Testis (tissue), 3 donors: Measurements from ENCODE around the gene SLCO3A1. TPM values are rescaled to one million over a fixed set of nuclear protein-coding genes. Genes with fewer than 3 reads are reported as not detected.

Source experiments
- DNase-seq: peaks from one replicate; pipeline ENCODE4 v3.0.0-alpha.2; 2019
- H3K27ac ChIP-seq, 2 donors: fragments of 200-600 bp; sonication (generic); one replicate each; pipeline ENCODE4 v1.5.1; 2019
- H3K27me3 ChIP-seq: fragments of 200-600 bp; sonication (generic); one replicate; pipeline ENCODE4 v1.5.1; 2019
- H3K36me3 ChIP-seq: fragments of 200-600 bp; sonication (generic); one replicate; pipeline ENCODE4 v1.5.1; 2017; ENCODE audit warnings: low read depth; ENCODE audit errors: missing control alignments
- H3K4me1 ChIP-seq: fragments of 200-600 bp; sonication (generic); one replicate; pipeline ENCODE4 v1.5.1; 2019
- H3K4me3 ChIP-seq, 2 donors: fragments of 200-600 bp; sonication (generic); one replicate each; pipeline ENCODE4 v1.5.1; 2017 to 2019
- H3K9me3 ChIP-seq: fragments of 200-600 bp; sonication (generic); one replicate; pipeline ENCODE4 v1.5.1; 2017
- POLR2A ChIP-seq: fragments of 450-650 bp; IDR thresholded peaks from one replicate; pipeline ENCODE4 v1.6.1; 2017; ENCODE audit warnings: antibody characterized with exemption, mild to moderate bottlenecking, moderate library complexity
- WGBS, 2 donors: methylation state at CpG; one replicate each; pipeline ENCODE4 v1.1.5; 2018; 5-methylcytosine and 5-hydroxymethylcytosine counted together
- intact Hi-C: fragments of 100-400 bp; cut with DNase I; formaldehyde crosslinking; loops from one replicate; pipeline ENCODE4 v1.15.1; 2023; ENCODE audit warnings: low total_unique reads
- polyA plus RNA-seq: library from polyadenylated mRNA; stranded (reverse); fragments of 350-450 nt; fragmentation: Illumina TruSeq; extraction: RNeasy Lipid Tissue Mini Kit (QIAGEN cat#74804); gene quantifications from one replicate; pipeline ENCODE4 v1.2.3, GENCODE V29; 2014; ENCODE audit warnings: low read depth, low replicate concordance; ENCODE audit not compliant: insufficient read depth
- total RNA-seq, 2 donors: library from RNA; depleted of rRNA; stranded (reverse); fragments of >200 nt; gene quantifications; one replicate each; pipeline ENCODE4 v1.2.3, GENCODE V29; 2016
- TF ChIP-seq, protein P1 (sequence below), 3 experiments: fragments of 450-650 bp in 2 of 3; fragments of 200-600 bp in 1 of 3; sonication (generic) in 1 of 3; IDR thresholded peaks; one replicate each; pipeline ENCODE4 v1.5.1; 2016 to 2019; ENCODE audit warnings: antibody characterized with exemption in 3 of 3, mild to moderate bottlenecking in 2 of 3, moderate library complexity in 1 of 3

SLCO3A1 gene
- total and polyA plus RNA-seq, 3 donors from 2014 or later = 76.3 to 144 (median 77.2) TPM

DNA sequence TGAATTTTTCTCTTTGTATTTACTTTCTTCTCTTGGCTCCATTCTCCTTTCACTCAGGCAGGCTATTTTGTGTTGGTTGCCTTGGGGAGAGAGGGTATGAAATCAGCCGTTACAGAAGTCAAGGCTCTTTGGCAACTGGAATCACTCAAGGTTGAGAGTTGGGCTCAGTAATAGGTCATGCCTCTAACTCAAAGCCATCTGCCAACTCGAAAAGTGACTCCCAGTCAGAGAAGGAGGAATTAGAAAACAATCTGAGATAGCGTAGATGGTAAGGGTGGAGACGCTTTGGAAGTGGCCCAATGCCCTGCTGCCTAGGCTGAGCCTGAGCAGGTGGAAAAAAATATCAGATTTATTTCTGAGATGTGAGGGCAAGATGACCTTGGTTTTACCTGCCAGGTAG lies 334.5 kb downstream of the SLCO3A1 start:
- H3K36me3 ChIP-seq = no peaks in the 10 kb centered on the region
- DNase-seq = no peak
- no peaks in the 10 kb centered on the region for H3K4me1 ChIP-seq
- no peak overlapping the region for H3K4me3 ChIP-seq
- TF ChIP-seq, protein P1, sequence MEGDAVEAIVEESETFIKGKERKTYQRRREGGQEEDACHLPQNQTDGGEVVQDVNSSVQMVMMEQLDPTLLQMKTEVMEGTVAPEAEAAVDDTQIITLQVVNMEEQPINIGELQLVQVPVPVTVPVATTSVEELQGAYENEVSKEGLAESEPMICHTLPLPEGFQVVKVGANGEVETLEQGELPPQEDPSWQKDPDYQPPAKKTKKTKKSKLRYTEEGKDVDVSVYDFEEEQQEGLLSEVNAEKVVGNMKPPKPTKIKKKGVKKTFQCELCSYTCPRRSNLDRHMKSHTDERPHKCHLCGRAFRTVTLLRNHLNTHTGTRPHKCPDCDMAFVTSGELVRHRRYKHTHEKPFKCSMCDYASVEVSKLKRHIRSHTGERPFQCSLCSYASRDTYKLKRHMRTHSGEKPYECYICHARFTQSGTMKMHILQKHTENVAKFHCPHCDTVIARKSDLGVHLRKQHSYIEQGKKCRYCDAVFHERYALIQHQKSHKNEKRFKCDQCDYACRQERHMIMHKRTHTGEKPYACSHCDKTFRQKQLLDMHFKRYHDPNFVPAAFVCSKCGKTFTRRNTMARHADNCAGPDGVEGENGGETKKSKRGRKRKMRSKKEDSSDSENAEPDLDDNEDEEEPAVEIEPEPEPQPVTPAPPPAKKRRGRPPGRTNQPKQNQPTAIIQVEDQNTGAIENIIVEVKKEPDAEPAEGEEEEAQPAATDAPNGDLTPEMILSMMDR (IDR thresholded peaks at IDR 0.05) = no peak
- no peak for TF ChIP-seq POLR2A
- H3K9me3 ChIP-seq = no peaks in the 10 kb centered on the region
- no peaks in the 10 kb centered on the region for H3K27me3 ChIP-seq
- H3K27ac ChIP-seq = no peak overlapping the region
- 53% methylated on average over 4 of the region's 4 CpGs for WGBS, 2 donors
- intact Hi-C loops = no loop called here

DNA sequence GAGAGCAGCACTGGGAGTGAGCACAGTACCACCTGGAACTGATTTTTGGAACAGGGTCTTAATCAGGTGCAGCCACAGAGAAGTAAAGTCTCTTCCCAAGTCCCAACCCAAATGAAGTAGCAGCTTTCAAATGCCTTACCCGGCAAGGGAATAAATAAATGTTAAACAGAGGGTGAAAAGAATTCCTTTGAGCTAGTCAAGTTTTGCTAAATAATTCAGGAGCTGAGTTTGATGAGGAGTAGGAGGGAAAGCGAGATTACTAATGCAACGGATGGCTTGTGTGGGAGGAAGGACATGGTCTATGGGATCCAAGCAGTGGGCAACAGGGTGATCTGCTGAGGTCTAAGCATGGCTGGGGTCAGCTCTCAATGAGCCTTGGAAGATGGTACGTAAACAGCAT lies 335.7 kb downstream of the SLCO3A1 start:
- Histone ChIP-seq H3K27me3 (no peaks in the 10 kb centered on the region), H3K9me3 (no peaks in the 10 kb centered on the region), H3K36me3 (no peaks in the 10 kb centered on the region), H3K4me1 (no peaks in the 10 kb centered on the region), H3K4me3 (no peak overlapping the region), H3K27ac (no peak overlapping the region)
- no peak for DNase-seq
- WGBS, 2 donors = 68 to 73% methylated on average over 4 of the region's 4 CpGs
- TF ChIP-seq, protein P1 (IDR thresholded peaks at IDR 0.05) = no peak
- TF ChIP-seq POLR2A = no peak
- intact Hi-C loops = no loop called here

DNA sequence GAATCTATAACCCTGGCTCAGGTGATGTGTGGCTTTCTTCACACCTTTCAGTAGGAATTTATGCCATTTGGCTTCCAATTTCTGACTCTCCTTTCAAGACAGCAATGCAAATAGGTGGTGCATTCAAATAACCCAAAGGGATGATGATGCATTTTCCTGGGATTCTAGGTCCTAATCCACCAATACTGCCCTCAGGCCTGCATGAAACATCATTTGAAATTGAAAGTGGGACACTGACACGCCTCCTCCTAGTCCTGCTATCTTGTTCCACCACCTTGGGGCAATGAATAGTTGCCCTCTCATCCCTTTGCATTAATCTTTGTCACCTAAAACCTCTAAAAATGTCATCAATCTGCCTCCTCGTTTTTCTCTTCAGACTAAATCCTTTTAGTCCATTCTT lies 341.7 kb downstream of the SLCO3A1 start:
- 68 to 69% methylated on average over 2 of the region's 2 CpGs for WGBS, 2 donors
- intact Hi-C loops = no loop called here

DNA sequence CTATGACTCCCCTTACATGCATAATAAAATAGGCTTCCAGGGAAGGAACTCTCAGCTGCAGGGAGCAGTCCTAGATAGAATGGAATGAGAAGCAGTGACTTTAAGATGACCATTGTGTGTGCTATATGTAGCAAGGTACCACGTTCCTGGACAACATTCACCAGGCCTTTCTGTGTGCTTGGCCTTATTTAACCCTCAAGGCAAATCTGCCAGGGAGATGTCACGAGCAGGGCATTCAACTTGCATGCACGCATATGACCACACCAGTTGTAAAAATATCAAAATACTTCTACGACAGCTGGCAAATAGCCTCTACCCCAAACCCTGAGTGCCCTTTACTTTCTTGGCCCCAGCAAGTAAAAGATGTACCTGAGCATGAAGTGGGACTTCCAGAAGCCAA lies 342.8 kb downstream of the SLCO3A1 start:
- no peak overlapping the region for H3K4me3 ChIP-seq
- WGBS, 2 donors = 82 to 85% methylated on average over 3 to 4 of the region's 4 CpGs
- intact Hi-C loops = no loop called here

More for the DNA sequence above, 341.7 kb downstream of the SLCO3A1 start:
- Histone ChIP-seq H3K36me3 (no peaks in the 10 kb centered on the region), H3K4me1 (no peaks in the 10 kb centered on the region), H3K9me3 (no peaks in the 10 kb centered on the region), H3K27me3 (no peaks in the 10 kb centered on the region), H3K27ac (no peak overlapping the region), H3K4me3 (no peak overlapping the region)
- DNase-seq = no peak
- TF ChIP-seq, protein P1 (IDR thresholded peaks at IDR 0.05) = no peak
- TF ChIP-seq POLR2A = no peak

DNA sequence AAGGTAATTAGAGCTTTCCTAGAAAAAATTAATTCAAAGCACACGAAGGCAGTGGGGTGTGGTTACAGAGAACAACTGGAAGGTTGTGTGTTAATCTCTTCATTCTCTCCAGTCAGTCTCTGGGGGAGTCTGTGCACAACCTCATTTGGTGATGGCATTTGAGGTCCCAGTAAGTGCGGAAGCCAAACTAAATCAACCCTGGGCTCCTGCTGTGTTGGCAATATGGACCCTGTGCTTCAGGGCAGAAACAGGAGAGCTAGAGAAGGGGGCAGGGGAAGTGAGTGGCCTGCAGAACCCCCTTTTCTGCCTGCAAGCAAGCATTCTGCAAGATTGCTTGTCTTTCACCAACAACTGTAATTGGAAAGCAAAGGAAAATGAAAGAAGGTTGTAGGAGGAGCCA lies 344.2 kb downstream of the SLCO3A1 start:
- Histone ChIP-seq H3K9me3 (no peaks in the 10 kb centered on the region), H3K27ac (no peak overlapping the region), H3K36me3 (no peaks in the 10 kb centered on the region), H3K27me3 (no peaks in the 10 kb centered on the region), H3K4me1 (no peaks in the 10 kb centered on the region), H3K4me3 (no peak overlapping the region)
- intact Hi-C loops = no loop called here
- 50 to 51% methylated on average over 2 of the region's 2 CpGs for WGBS, 2 donors
- TF ChIP-seq POLR2A = no peak
- TF ChIP-seq, protein P1 (IDR thresholded peaks at IDR 0.05) = no peak
- DNase-seq = no peak

More for the DNA sequence above, 342.8 kb downstream of the SLCO3A1 start:
- Histone ChIP-seq H3K27ac (no peak overlapping the region), H3K9me3 (no peaks in the 10 kb centered on the region), H3K36me3 (no peaks in the 10 kb centered on the region), H3K27me3 (no peaks in the 10 kb centered on the region), H3K4me1 (no peaks in the 10 kb centered on the region)
- no peak for DNase-seq
- TF ChIP-seq, protein P1 (IDR thresholded peaks at IDR 0.05) = no peak
- no peak for TF ChIP-seq POLR2A
